ENCODE data around the gene MYO5C.
A peak's percentile ranks its signal among the peaks of the same experiment; 100 is the strongest.
"Not testable (repeated sequence)": the region's sequence is repeated elsewhere in the genome, so short reads cannot be mapped to it uniquely, and the experiment has no call there.

Gene MYO5C

GRCh38 chr15:52243286-52243685 is 52.3 kb downstream of the MYO5C start:
- no peak for DNase-seq (ENCODE audit: low read depth in 2 of 2)

- no peak for DNase-seq (ENCODE audit: low read depth in 2 of 2)
Measured at GRCh38 chr15:52241489-52241888, 54.1 kb downstream of the MYO5C start.

GRCh38 chr15:52240166-52240565 is 55.4 kb downstream of the MYO5C start:
- DNase-seq (ENCODE audit: low read depth in 2 of 2), result no peak

GRCh38 chr15:52238989-52239525 is 56.5 kb downstream of the MYO5C start:
- DNase-seq (ENCODE audit: low read depth in 2 of 2), result not testable (repeated sequence)

GRCh38 chr15:52238149-52238548 is 57.5 kb downstream of the MYO5C start:
- DNase-seq (ENCODE audit: low read depth in 2 of 2), result no peak

GRCh38 chr15:52236013-52236412 is 59.6 kb downstream of the MYO5C start:
- DNase-seq (ENCODE audit: low read depth in 2 of 2), result no peak

GRCh38 chr15:52234596-52235541 is 60.7 kb downstream of the MYO5C start:
- DNase-seq (ENCODE audit: low read depth in 2 of 2), result peak in 1 of 2 donors; percentile 15

- DNase-seq (ENCODE audit: low read depth in 2 of 2), result no peak
Measured at GRCh38 chr15:52233405-52233804, 62.2 kb downstream of the MYO5C start.

GRCh38 chr15:52232327-52232726 is 63.3 kb downstream of the MYO5C start:
- DNase-seq (ENCODE audit: low read depth in 2 of 2), result no peak

- DNase-seq (ENCODE audit: low read depth in 2 of 2), result no peak
Measured at GRCh38 chr15:52230073-52230472, 65.5 kb downstream of the MYO5C start.

GRCh38 chr15:52228921-52229320 is 66.7 kb downstream of the MYO5C start:
- no peak for DNase-seq (ENCODE audit: low read depth in 2 of 2)

GRCh38 chr15:52227456-52227855 is 68.1 kb downstream of the MYO5C start:
- DNase-seq (ENCODE audit: low read depth in 2 of 2), result peak; percentile 38 to 53

- DNase-seq (ENCODE audit: low read depth in 2 of 2), result no peak
Measured at GRCh38 chr15:52225230-52225629, 70.4 kb downstream of the MYO5C start.

- no peak for DNase-seq (ENCODE audit: low read depth in 2 of 2)
Measured at GRCh38 chr15:52224211-52224610, 71.4 kb downstream of the MYO5C start.

- no peak for DNase-seq (ENCODE audit: low read depth in 2 of 2)
Measured at GRCh38 chr15:52221730-52222129, 73.9 kb downstream of the MYO5C start.

- no peak for DNase-seq (ENCODE audit: low read depth in 2 of 2)
Measured at GRCh38 chr15:52220937-52221660, 74.5 kb downstream of the MYO5C start.

GRCh38 chr15:52220251-52220650 is 75.4 kb downstream of the MYO5C start:
- DNase-seq (ENCODE audit: low read depth in 2 of 2), result no peak

GRCh38 chr15:52218816-52219215 is 76.8 kb downstream of the MYO5C start:
- DNase-seq (ENCODE audit: low read depth in 2 of 2), result no peak

GRCh38 chr15:52218371-52218770 is 77.2 kb downstream of the MYO5C start:
- no peak for DNase-seq (ENCODE audit: low read depth in 2 of 2)

- no peak for DNase-seq (ENCODE audit: low read depth in 2 of 2)
Measured at GRCh38 chr15:52217186-52217585, 78.4 kb downstream of the MYO5C start.

GRCh38 chr15:52214553-52214952 is 81.1 kb downstream of the MYO5C start:
- no peak for DNase-seq (ENCODE audit: low read depth in 2 of 2)

- DNase-seq (ENCODE audit: low read depth in 2 of 2), result no peak
Measured at GRCh38 chr15:52213206-52213605, 82.4 kb downstream of the MYO5C start.

All from activated CD4-positive, alpha-beta T cell treated with anti-CD3 and anti-CD28 coated beads for 24 hours (primary cell).